HG03460 (cell line): ENCODE measurements around the gene HOTAIR.

Experiments used
- ATAC-seq: cut with Tn5 transposase; IDR thresholded peaks from one replicate; pipeline ENCODE4 v1.9.1; 2021; ENCODE audit not compliant: unreplicated experiment

HOTAIR gene

DNA sequence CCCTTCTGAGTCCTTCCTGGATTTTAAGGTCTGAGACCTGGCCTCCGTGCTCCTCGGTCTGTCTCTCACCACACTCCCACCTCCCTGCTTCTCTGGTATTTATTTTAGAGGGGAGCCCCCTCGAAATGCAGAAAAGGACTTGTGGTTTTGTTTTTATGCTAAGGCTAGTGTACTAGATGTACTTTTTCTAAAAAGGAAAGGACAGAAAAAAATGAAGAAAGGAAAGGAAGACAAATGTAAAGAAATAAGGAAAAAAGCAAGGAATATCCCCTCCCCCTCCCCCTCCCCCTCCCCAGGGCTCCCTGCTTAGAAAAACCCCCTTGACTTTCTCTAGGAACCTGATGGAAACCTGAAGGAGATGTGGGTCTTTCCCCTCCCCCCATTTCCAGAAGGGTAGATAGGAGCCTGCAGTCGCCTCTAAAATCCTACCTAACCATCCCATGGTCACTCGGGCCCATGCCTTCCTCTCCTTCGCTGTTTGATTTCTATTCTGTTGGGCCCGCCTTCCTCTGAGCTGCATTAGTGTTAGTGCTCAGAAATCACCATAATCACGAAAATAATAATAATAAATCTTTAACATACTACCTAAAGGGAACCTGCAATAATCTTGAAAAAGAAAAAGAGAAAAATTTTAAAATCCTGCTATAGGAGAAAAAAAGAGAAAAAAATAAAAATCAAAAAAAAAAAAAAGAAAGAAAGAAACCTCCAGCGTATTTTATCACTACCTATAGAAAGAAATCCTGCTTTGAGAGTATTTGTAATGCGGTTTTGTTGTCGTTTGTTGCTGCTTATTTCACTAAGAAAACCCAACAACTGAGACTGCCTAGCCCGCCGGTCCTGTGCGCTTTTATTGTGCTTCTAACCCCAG, 37.1 kb upstream of the HOTAIR start:
- ATAC-seq: no peak

DNA sequence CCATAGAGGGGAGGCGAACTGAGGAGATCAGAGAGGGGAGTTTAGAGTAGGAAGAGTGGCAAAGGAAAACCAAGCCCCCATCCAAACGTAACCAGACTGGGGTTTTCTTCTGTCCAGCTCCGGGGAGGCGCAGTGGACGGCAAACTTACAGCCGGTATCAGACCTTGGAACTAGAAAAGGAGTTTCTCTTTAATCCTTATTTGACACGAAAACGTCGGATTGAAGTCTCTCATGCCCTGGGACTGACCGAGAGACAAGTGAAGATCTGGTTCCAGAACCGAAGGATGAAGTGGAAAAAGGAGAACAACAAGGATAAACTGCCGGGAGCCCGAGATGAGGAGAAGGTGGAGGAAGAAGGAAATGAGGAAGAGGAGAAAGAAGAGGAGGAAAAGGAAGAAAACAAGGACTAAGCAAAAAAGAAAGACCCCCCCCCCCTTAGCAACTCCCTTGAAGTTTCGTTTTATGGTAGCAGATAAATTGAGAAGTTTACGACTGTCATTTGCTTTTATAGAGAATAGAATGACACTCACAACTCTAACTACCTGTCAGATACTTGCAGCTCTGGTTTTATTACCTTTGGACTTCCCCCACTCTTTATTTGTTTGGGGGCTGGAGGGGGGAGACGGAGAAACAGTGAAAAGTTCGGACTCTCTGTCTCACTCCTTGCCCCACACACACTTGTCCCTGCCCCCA, 36.4 kb upstream of the HOTAIR start:
- no peak for ATAC-seq

DNA sequence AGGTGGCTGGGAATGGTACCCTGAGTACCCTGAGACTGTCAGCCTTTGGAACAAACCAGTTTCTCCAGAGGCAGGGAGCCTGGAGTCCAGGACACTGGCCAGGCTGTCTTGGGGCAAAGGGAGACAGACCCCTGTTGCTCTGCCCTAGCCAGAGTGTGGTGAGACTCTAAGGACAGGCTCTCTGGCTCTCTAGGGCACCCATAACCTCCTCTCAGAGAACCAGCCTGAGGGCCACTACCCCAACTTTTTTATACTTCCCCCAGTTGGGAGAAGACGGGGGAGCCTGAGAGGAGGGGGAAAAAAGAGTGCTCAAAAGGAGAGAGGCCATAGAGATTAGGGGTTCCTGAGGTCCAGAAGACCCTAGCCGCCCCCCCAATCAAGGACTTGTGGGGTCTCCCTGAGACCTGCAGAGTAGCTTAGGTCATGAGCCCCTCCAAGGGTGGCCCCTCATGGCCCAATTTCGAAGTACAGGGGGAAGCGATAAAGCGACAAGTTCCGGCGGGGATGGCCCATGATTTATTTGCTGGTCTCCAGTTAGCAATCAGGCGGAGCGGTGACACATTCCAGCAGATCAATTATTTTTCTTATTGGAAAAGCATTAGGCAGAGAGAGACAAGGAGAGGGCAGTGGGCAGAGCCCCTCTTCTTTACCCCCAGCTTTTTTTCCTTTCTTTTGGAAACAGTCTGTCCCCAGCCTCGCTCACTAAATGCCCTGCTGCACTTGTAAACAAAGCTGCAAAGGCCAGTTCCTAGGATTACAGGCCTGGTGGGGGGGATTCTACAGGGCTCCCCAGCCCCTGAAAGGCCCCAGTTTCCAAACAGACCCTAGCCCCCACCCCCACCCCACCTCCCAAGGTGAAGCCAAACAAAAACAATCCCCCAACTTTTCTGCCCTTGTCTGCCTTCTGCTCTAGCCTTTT, 35.6 kb upstream of the HOTAIR start:
- ATAC-seq: no peak

DNA sequence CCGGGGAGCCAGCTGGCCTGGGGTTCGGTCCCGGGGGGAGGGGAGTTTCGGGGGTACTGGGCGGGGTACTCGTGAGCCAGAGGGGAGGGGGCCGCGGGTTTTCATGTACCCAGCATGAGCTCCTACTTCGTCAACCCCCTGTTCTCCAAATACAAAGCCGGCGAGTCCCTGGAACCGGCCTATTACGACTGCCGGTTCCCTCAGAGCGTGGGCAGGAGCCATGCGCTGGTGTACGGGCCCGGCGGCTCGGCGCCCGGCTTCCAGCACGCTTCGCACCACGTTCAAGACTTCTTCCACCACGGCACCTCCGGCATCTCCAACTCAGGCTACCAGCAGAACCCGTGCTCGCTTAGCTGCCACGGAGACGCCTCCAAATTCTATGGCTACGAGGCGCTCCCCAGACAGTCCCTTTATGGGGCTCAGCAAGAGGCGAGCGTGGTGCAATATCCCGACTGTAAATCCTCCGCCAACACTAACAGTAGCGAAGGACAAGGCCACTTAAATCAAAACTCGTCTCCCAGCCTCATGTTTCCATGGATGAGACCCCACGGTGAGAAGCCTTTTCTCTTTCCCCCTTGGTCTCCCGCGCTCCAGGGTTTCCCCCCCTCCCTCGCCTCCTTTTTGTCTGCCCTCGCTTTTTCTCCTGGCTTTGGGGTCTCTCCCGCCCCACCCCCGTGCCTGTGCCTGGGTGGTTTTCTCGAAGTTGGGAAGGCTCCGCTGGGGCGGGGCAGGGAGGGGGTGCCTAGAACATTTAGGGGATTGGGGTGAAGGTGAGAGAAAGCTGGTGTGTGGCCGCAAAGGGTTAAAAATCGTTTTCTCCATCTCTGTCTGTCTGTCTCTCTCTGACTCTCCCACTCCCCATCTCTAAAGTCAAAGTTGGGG, 34.7 kb upstream of the HOTAIR start:
- ATAC-seq: no peak

DNA sequence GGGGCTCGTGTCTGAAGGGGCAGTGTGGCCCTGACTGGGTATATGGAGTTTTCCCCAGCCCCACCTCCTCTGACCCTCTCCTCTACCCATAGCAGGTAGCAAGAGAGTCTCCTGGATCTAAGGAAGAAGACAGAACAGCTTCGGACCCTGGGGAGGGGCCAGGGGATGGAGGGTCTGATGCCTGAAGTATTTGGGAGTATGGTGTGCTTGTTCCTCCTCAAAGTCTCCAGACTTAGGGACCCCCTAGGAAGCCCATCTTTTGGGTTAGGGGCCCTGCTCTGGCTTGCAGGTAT, 33.5 kb upstream of the HOTAIR start:
- ATAC-seq: no peak

DNA sequence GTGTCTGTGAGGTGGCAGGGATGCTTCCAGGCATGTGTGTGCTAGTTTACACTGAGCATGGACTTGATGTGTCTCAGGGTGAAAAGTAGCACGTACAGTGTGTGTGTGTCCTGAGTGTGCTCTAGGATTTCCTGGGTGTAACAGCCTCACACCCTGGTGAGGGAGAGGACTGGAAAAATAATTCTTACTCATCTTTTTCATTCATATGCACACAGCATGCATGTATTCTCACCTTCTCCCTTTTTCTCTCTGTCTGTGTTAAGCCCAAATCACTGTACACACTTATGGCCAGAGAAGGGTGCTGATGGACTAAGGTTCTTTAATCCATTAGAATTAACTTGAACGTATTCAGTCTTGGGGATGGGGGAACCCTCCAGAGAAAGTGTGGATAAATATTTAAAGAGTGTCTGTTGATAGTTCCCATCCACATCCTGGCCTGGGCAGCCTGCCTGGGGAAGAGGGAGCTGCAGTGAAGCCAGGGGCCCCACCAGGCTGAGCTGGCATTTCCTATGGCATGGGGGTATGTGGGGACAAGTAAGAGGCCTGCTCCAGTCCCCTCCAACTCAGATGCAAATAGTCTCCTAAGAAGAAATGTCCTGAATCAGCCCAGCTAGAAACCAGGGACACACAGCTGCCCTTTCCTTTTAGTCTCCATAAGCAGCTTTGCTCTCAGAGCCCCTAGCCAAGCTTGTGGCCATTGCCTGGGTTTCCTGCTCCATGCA, 32.9 kb upstream of the HOTAIR start:
- ATAC-seq: no peak

DNA sequence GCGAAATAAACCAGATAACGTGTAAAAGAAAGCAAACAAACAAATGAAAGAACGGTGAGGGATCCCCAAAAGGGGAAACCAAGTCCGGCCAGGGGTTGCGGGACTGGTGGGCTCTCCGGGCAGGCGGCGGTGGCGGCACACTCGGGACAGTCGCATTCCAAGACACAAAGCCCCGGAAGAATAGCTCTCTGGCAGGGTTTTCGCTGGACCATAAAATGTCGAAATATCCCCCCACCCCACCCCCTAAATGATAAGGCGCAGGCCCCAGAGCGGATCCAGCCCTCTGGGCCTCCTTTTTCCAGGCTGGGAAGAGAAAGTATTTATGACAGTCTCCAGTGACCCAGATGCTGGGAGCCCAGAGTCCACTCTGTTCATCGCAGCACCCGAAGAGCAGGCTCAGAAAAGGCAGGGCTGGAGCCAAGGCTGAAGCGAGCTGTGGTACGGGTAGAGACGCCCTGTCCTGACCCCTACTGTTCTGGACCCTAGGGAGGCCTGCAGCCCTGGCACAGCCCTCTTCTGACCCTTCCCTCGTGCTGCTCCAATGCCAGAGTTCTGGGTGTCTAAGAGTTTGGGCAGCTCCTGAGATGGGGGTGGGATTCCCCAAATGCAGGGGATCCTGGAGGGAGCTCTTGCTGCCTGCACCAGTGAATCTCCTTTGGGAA, 31.9 kb upstream of the HOTAIR start:
- no peak for ATAC-seq

DNA sequence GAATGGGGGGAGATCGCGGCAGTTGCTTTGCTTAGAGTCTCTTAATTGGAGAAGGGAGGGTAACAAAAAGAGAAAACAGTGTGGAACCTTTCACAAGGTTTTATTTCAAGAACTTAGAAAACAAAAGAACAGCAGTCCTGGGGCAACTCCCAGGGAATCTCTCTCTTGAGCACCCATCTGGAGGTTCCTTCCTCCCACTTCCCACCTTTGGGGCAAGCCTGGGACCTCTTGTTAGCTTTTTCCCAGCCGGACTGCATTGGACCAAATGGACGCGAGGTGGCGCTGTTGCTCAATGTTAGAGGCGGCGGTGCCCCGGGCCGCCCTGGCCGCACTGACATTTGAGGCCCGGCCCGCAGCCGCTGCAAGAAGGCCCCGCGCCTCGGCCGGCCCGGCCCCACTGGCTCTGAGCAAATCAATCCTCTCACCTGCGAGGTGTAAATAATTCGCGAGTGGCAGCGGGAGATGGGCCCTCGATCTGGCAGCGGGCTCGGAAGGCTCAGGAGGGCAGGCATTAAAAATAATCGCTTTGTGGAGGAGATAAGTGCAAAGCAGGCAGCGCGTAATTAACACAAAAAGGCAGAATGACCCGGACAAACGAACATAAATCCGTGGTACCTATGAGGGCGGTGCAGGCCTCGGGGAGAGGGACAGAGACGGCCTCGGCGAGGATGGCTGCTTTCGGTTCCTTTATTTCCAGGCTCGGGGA, 31.3 kb upstream of the HOTAIR start:
- no peak for ATAC-seq

DNA sequence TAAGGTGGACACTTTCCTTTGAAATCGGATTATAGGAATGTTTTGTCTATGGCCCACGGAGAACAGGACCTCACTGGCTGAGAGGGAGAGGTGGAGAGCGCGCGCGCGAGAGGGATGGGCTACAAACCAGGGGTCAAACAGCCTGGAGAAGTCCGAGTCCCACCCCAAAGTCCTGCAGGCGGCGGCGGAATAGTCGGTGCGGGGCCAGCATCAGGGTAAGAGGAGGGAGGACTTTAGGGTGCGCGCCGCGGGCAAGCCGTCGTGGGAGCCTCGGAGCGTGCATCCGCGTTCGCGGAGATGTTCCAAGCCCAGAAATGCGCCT, 30.7 kb upstream of the HOTAIR start:
- no peak for ATAC-seq

DNA sequence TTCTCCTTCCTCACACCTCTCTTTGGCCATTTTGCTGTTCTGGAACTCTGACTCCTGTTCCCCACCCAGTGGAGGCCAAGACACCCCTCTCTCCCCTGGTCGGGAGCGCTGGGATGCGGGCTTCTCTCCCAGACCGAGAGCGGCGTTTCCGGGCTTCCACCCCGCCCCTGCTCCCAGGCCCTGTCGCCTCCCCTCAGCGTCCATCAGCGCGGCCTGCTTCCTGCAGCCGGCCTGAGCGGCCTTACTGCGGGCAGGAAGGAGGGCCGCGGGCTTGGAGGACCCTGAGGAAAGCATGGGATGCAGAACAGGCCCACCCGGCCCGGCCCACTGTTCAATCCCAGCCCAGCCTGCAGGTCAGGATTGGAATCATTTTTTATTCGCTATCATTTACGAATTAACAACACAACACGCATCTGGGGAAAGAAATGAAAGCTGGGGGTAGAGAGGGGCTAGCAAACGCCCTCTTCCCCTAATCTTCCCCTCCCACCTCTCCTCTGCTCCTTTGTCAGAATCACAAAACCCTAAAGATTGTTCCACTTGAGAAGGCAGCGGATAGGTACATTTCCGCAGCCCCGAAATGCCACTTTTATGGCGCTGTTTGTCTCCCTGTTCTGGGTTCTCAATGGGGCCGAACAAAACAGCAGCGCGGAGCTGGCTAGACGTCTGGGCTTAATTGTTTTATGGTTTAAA, 30.2 kb upstream of the HOTAIR start:
- ATAC-seq: no peak

DNA sequence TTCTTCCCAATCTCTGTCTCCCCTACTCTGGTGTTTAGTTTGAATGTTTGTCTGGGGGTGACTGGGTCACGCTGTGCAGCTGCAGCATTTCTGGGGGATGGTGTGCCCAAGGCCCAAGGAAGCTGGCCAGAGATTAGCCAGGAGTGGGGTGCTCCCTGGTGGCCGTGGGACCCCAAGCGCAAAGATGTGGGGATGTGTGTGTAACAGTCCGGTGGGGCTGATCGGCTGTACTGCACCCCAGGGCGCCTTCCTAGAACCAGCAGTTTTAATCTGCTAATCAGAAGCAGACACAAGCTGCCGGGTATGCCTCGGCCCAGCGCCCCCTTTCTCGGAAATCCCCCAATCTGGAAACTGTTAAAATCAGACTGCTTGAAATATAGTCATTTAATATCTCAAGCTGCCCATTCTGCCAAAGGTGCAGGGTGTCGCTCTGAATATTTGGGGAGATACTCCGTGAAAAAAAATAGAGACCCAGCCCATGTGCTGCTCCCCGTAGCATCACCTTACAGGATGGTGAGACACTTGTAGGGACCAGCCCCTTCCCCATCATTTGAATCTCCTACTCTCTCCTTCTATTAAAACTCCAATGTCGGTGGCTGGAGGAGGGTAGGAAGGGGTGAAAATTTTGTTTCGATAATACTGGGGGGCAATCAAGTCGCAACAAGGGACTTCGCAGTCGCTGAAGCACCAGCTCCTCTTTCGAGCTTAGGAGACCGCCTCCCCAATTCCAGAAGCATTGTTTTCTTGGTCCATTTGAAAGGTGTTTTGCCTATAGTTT, 29.5 kb upstream of the HOTAIR start:
- ATAC-seq: no peak

DNA sequence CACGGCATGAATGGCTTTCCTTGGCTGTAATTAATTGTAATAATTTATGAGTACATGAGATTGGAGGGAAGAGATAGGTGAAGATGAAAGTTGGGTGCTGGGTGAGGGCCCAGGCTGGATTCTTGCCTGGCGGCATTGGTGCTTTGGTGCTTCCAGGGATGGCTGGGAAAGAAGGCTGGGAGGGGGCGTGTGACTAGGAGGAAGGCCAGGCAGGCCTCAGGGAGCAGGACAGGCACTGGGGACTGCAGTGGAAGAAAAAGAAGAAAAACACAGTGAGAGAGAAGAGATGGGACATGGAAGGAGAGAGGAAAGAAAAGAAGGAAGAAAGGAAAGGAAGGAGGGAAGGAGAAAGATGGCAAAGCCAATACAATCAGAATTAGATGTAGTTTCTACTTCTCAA, 28.9 kb upstream of the HOTAIR start:
- no peak for ATAC-seq

DNA sequence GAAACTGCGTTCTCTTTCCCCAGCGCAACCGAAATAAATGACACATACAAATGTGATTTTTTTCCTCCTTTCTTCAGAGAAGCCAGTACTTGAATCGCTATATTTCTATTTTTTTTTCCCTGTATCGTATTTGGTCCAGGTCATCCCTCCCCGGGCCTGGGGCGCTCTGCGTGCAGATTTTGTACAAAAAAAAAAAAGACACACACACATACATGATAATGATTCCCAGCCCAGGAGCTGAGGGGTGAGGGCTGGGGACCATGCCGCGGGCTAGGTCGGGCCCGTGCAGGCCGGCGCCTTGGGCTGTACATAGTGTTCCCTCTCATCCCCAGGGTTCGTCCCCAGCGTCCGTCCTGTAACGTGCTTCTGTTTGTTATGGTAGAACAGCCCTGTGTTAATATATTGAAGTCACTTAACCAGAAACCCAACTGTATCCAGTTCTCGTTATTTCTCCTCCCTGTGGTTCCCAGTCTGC, 28.2 kb upstream of the HOTAIR start:
- ATAC-seq: no peak

DNA sequence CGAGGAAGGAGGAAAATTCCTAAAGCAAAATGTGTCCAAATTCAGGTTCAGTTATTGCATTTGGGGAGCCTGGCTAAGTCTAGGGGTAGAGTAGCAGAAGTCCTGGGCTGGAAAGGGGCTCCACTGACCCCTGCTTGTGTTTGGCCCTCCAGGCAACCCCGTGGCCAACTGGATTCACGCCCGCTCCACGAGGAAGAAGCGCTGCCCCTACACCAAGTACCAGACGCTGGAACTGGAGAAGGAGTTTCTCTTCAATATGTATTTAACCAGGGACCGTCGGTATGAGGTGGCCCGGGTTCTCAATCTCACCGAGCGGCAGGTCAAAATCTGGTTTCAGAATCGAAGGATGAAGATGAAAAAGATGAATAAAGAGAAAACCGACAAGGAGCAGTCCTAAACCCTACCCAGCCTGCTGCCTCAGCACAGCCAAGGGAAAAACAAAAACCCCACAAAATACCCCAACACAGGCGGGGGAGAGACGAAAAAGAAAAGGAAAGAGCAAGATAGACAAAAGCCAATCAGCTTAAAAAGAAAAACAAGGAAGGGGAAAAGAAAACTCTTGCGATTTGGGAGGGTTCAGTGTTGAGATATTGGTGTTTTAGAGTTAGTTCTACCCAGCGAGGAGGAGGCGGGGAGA, 27.6 kb upstream of the HOTAIR start:
- no peak for ATAC-seq

DNA sequence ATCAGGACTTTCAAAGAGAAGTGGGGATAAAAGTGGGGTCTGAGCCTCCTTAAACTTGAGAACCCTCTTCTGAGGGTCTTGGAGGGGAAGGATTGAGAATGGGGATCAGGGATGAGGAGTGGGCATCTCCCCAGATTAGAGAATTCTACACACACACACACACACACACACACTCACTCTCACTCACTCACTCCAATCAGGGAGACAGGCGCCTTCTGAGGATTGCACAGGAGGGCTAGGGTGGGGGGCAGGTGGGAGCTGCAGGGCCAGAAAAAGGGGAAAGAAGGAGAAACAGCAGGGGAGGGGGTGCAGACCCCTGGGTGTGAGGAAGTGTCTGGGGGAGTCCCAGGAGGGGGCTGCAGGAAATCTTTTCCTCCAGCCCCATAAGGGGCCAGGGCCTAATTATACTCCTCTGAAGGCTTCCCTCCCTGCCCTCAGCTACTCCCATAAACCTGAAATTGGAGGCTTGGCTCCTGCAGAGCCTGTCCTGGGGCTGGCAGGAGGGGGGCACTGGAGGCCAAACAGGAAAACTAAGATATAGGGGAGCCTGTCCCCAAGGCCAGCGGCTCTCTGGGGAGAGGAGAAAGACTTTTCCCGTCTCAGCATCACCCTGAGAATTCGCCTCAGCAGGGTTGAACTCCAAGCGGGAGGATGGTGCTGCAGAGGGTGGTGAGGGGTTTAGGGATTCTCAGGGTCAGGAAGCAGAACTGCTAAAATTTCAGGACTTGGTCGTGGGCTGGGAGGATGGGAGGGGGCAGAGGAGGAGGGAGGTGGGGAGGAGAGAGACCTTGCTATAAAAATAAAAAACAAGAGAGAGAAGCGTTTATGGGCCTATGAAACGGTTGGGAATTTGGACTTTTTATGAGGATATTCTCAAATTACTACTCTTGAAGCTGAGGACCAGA, 26.8 kb upstream of the HOTAIR start:
- ATAC-seq: no peak
